DND-41 (cell line): ENCODE data around the gene THOP1.

Experiments
- ATAC-seq: fragments of 200-7000 bp; cut with Tn5 transposase; 3 replicates; pipeline ENCODE4 v1.9.1; 2021; ENCODE audit warnings: low read depth; ENCODE audit not compliant: insufficient read depth
- DNase-seq: peaks from one replicate; pipeline ENCODE4 v3.0.0-alpha.2; 2020
- H2AFZ ChIP-seq: 2 replicates; pipeline ENCODE4 v1.6.0; 2012; ENCODE audit warnings: low read depth, low read length
- H3K27ac ChIP-seq: 2 replicates; pipeline ENCODE4 v1.5.1; 2012; ENCODE audit warnings: low read length, inconsistent platforms
- H3K27me3 ChIP-seq: fragments of 200-600 bp; sonication (generic); 2 replicates; pipeline ENCODE4 v1.6.0; 2012; ENCODE audit warnings: low read length, mild to moderate bottlenecking, inconsistent platforms; ENCODE audit not compliant: insufficient read depth, poor library complexity
- H3K36me3 ChIP-seq: 2 replicates; pipeline ENCODE4 v1.5.1; 2012; ENCODE audit warnings: low read length, inconsistent platforms; ENCODE audit not compliant: insufficient read depth
- H3K4me1 ChIP-seq: 2 replicates; pipeline ENCODE4 v1.5.1; 2012; ENCODE audit warnings: mild to moderate bottlenecking, low read length; ENCODE audit not compliant: insufficient read depth
- H3K4me2 ChIP-seq: 2 replicates; pipeline ENCODE4 v1.6.0; 2012; ENCODE audit warnings: mild to moderate bottlenecking, moderate library complexity, low read length, inconsistent platforms; ENCODE audit not compliant: insufficient read depth
- H3K4me3 ChIP-seq, 2 experiments: fragments of 200-600 bp in 1 of 2; shearing (Covaris generic) in 1 of 2; 2 replicates each; pipeline ENCODE4 v1.5.1; 2012 to 2016; ENCODE audit warnings: inconsistent platforms in 2 of 2, low read length in 2 of 2, mild to moderate bottlenecking in 2 of 2, low read depth in 1 of 2, moderate library complexity in 1 of 2
- H3K79me2 ChIP-seq: 2 replicates; pipeline ENCODE4 v1.6.0; 2012; ENCODE audit warnings: low read length, inconsistent platforms; ENCODE audit not compliant: insufficient read depth
- H3K9ac ChIP-seq: 2 replicates; pipeline ENCODE4 v1.6.0; 2012; ENCODE audit warnings: low read depth, mild to moderate bottlenecking, inconsistent platforms, low read length, moderate library complexity
- H3K9me3 ChIP-seq: 2 replicates; pipeline ENCODE4 v1.5.1; 2012; ENCODE audit warnings: low read length, moderate library complexity, mild to moderate bottlenecking, inconsistent platforms; ENCODE audit not compliant: insufficient read depth, severe bottlenecking
- H4K20me1 ChIP-seq: 2 replicates; pipeline ENCODE4 v1.6.0; 2012; ENCODE audit warnings: low read length; ENCODE audit not compliant: insufficient read depth
- CTCF ChIP-seq: IDR thresholded peaks from 2 replicates; pipeline ENCODE4 v1.5.1; 2012; ENCODE audit warnings: borderline replicate concordance, low read length, moderate library complexity, mild to moderate bottlenecking; ENCODE audit not compliant: poor library complexity, severe bottlenecking; ENCODE audit errors: extremely low read depth
- EZH2 ChIP-seq: IDR thresholded peaks from 3 replicates; pipeline ENCODE4 v1.6.1; 2012; ENCODE audit warnings: borderline replicate concordance, low read depth, mild to moderate bottlenecking, moderate library complexity, low read length, inconsistent platforms; ENCODE audit not compliant: severe bottlenecking

Gene THOP1

GRCh38 chr19:2765376-2765775, 19.9 kb upstream of the THOP1 start:
- Histone ChIP-seq H3K79me2 (peaks cover 26% of the 10 kb centered on the region), H4K20me1 (peaks cover 49% of the 10 kb centered on the region), H3K9ac (no peak overlapping the region), H3K36me3 (peaks cover 85% of the 10 kb centered on the region), H3K9me3 (no peaks in the 10 kb centered on the region), H2AFZ (no peak overlapping the region), H3K27ac (no peak overlapping the region), H3K4me2 (no peak overlapping the region), H3K4me1 (no peaks in the 10 kb centered on the region), H3K27me3 (no peaks in the 10 kb centered on the region), H3K4me3 (no peak overlapping the region)
- no peak for DNase-seq
- TF ChIP-seq CTCF = no peak
- no peak for TF ChIP-seq EZH2
- no peak for ATAC-seq

- Histone ChIP-seq H3K79me2 (peaks cover 40% of the 10 kb centered on the region), H3K27me3 (no peaks in the 10 kb centered on the region), H3K9me3 (no peaks in the 10 kb centered on the region)
These were observed 18.5 kb upstream of the THOP1 start for GRCh38 chr19:2766594-2767372.

GRCh38 chr19:2767688-2768087, 17.6 kb upstream of the THOP1 start:
- Histone ChIP-seq H3K36me3 (peaks cover 82% of the 10 kb centered on the region), H4K20me1 (peaks cover 61% of the 10 kb centered on the region), H3K4me1 (no peaks in the 10 kb centered on the region), H2AFZ (no peak overlapping the region), H3K27ac (no peak overlapping the region), H3K9me3 (no peaks in the 10 kb centered on the region), H3K4me3 (no peak overlapping the region), H3K27me3 (no peaks in the 10 kb centered on the region), H3K4me2 (no peak overlapping the region), H3K9ac (no peak overlapping the region), H3K79me2 (peaks cover 49% of the 10 kb centered on the region)
- TF ChIP-seq EZH2 = no peak
- DNase-seq (no peak), ATAC-seq (no peak)

More at GRCh38 chr19:2766594-2767372, 18.5 kb upstream of the THOP1 start:
- DNase-seq = no peak
- Histone ChIP-seq H2AFZ (no peak overlapping the region), H3K4me1 (no peaks in the 10 kb centered on the region), H3K4me2 (no peak overlapping the region), H3K36me3 (peaks cover 87% of the 10 kb centered on the region), H3K9ac (no peak overlapping the region), H4K20me1 (peaks cover 54% of the 10 kb centered on the region), H3K27ac (no peak overlapping the region), H3K4me3 (no peak overlapping the region)
- TF ChIP-seq EZH2 = no peak
- no peak for TF ChIP-seq CTCF
- no peak for ATAC-seq

GRCh38 chr19:2768365-2769132, 16.8 kb upstream of the THOP1 start:
- H3K4me2 ChIP-seq = no peak overlapping the region
- no peaks in the 10 kb centered on the region for H3K27me3 ChIP-seq
- peaks cover 73% of the 10 kb centered on the region for H3K36me3 ChIP-seq
- H3K4me1 ChIP-seq = no peaks in the 10 kb centered on the region
- no peak overlapping the region for H3K27ac ChIP-seq
- DNase-seq (no peak), ATAC-seq (no peak)
- TF ChIP-seq CTCF (no peak), EZH2 (no peak)
- H3K4me3 ChIP-seq = no peak overlapping the region
- H3K9me3 ChIP-seq = no peaks in the 10 kb centered on the region
- peaks cover 50% of the 10 kb centered on the region for H3K79me2 ChIP-seq
- no peak overlapping the region for H2AFZ ChIP-seq
- H4K20me1 ChIP-seq = peaks cover 53% of the 10 kb centered on the region
- no peak overlapping the region for H3K9ac ChIP-seq
